Subcutaneous adipose tissue (tissue), 4 donors: ENCODE results near the gene CAMKK1. TPM values are rescaled to one million over a fixed set of nuclear protein-coding genes. Genes with fewer than 3 reads are reported as not detected.

Experiments
- total RNA-seq, 4 donors: library from RNA; depleted of rRNA; stranded (reverse); fragments of >200 nt; gene quantifications; one replicate each; pipeline ENCODE4 v1.1.0, GENCODE V29; 2016
- TF ChIP-seq, protein P1 (sequence below): fragments of 450-650 bp; IDR thresholded peaks from one replicate; pipeline ENCODE4 v1.5.1; 2016; ENCODE audit warnings: low read depth, mild to moderate bottlenecking, control low read depth, antibody characterized with exemption, moderate library complexity

CAMKK1 gene
- total RNA-seq, 4 donors from 2014 or later: 3.2 to 6.6 (median 3.8) TPM

DNA sequence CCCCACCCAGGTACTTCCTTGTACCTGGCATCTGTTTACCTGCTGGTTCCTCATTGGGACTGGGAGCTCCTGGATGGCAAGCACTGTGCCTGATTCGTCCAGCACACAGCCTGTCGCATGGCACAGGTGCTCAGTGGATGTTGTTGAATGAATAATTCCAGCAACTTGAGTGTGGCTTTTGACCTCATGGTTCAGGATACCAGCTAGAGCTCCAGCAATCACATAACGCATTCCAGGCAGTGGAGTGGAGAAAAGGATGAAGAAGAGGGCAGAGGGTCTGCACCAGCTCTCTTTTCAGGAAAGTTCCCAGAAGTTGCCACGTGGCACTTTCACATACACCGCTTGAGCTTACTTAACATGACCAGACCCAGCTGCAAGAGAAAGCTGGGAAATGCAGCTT is 1.3 kb upstream of the CAMKK1 start:
- TF ChIP-seq, protein P1, sequence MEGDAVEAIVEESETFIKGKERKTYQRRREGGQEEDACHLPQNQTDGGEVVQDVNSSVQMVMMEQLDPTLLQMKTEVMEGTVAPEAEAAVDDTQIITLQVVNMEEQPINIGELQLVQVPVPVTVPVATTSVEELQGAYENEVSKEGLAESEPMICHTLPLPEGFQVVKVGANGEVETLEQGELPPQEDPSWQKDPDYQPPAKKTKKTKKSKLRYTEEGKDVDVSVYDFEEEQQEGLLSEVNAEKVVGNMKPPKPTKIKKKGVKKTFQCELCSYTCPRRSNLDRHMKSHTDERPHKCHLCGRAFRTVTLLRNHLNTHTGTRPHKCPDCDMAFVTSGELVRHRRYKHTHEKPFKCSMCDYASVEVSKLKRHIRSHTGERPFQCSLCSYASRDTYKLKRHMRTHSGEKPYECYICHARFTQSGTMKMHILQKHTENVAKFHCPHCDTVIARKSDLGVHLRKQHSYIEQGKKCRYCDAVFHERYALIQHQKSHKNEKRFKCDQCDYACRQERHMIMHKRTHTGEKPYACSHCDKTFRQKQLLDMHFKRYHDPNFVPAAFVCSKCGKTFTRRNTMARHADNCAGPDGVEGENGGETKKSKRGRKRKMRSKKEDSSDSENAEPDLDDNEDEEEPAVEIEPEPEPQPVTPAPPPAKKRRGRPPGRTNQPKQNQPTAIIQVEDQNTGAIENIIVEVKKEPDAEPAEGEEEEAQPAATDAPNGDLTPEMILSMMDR: no peak

DNA sequence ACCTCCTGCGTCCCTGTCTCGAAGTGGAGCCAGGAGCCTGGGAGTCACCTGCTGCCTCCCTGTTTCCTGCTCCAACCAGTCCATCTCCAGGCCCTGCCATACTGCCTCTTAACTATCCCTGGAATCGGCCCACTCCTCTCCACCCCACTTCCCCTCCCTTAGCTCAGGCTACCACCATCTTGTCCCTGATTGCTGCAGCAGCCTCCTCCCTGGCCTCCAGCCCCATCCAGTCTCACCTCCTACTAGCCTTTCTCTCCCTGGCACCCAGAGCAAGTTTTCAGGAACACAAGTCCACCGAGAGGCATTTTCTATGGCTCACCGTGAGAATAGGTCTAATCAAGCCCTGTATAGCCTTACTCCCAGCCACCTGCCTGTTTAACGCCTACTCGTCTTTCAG is 865 bp upstream of the CAMKK1 start:
- TF ChIP-seq, protein P1: no peak

DNA sequence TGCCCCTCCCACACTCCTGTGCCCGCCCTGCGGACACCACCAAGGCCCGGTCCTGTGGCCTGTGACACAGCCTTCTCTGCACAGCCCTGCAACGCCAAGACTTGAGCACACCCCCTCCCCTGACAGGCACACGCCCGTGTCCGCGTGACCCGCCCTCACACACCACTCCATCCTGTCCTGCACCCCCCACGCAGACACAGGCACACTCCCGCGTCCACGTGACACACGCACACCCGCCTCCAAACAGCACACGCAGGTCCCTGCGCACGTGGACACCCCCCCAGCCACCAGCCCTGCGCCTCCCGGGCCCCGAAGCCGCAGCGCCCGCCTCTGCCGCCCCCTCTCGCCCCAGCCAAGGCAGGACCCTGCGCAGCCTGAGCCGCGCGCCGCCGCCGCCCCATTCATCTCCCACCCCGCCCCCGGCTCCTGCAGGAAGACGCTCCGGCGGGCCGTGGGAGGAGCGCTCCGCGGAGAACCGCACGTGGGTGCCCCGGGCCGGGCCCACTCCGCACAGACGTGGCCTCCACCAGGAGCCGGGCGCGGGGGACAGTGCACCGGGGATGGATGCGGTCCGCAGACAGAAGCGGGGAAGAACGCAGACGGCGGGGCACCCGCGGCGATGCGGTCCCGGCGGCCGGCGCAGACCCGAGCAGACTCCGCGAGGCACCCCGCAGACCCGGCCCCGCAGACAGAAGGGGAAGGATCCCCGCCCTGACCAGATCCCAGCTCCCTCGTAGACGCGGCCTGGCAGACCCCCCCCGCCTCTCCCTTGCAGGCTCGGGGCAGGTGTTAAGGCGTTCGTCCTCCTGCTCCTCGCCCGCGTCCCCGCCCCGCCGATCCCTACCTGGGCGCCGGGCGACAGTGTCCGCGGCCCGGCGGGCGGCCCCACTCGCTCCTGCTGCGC is 506 bp downstream of the CAMKK1 start:
- TF ChIP-seq, protein P1: no peak

DNA sequence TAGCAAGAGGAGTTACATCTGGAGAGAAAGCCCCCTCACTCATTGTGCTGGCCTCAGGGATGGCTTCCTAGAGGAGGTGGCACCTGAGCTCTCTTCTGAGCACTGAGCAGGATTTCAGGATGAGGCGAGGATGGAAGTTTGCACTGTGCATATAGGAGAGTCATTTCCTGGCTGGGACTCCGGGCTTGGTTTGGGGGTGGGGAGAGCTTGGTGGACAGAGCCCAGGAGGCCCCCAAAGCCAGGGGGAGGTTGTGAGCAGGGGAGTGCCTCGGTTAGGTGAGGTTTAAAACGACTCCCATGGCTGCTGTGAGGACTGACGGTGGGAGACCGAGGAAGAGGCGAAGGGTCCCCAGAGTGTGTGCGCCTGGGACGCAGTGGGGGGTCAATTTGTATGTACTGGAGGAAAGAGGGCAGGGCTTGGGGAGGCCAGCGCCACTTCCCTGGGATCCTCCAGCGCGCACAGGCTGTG is 1.2 kb downstream of the CAMKK1 start:
- TF ChIP-seq, protein P1: no peak

DNA sequence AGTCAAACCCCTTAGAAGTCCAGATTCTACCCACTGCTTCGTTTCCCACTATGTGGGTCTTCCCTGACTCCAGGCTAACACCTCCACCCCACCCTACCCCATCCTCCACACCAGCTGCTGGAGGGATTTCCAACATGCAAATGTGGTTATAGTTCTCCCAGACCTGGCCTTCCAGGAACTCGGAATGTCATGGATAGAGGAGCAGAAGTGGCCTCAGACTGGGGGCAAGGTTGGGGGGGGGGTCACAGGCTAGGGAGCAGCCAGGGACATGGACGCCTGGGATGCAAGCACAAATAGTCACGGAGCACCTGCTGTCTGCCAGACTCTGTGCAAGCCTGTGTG is 2.0 kb downstream of the CAMKK1 start:
- TF ChIP-seq, protein P1: no peak

DNA sequence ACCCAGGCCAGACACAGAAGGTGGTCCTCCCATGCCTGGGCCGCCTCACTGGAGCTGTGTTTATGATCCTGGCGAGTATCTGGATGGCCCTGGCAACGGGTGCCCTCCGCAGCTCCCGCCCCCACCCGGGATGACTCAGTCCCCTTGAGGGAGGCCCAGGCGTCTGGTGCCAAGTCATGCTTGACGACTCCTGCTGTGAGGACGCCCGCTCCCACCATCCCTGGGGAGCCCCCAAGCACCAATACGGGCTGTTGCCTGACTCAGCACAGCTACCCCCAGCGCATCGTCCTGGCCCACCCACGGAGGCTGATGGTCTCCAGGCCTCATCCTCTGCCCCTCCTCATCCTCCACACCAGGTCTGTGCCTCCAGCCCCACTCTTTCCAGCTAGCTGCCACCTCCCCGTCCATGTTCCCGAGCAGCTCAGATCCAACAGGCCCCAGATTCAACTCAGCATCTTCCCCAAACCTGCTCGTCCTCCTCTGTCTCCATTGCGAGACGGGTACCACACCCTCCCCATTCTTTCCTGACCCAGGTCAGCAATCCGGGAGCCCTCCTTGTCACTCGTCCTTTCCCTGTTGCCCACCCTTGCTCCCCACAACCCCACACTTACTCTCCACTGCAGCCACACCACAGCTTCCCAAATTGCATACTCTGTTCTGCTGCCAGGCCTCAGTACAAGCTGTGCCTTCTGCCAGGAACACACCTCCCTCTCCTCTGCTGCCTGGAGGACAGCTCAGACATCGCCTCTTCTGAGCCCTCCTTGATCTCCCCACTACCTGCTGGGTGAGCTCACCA is 2.6 kb downstream of the CAMKK1 start:
- TF ChIP-seq, protein P1: no peak
